DOHH2 (cell line): ENCODE results near the gene DNASE1.

ENCODE experiments used
- H3F3A ChIP-seq: fragments of 200-600 bp; sonication (generic), shearing (Covaris generic); 2 replicates; pipeline ENCODE4 v1.6.0; 2016; ENCODE audit warnings: antibody characterized with exemption, mild to moderate bottlenecking; ENCODE audit not compliant: control insufficient read depth, insufficient read depth
- H3K27ac ChIP-seq: fragments of 200-600 bp; sonication (generic); 2 replicates; pipeline ENCODE4 v1.5.1; 2014; ENCODE audit warnings: low read depth, mild to moderate bottlenecking, low read length, moderate library complexity
- H3K27me3 ChIP-seq: fragments of 200-600 bp; sonication (generic); 2 replicates; pipeline ENCODE4 v1.6.1; 2014; ENCODE audit warnings: mild to moderate bottlenecking, low read length, mixed read lengths; ENCODE audit not compliant: control insufficient read depth
- H3K36me3 ChIP-seq: fragments of 200-600 bp; sonication (generic); 2 replicates; pipeline ENCODE4 v1.6.1; 2014; ENCODE audit warnings: mild to moderate bottlenecking, low read length, moderate library complexity, mixed read lengths; ENCODE audit not compliant: control insufficient read depth
- H3K4me1 ChIP-seq: fragments of 200-600 bp; sonication (generic); 2 replicates; pipeline ENCODE4 v1.6.1; 2014; ENCODE audit warnings: mild to moderate bottlenecking, low read length, mixed read lengths; ENCODE audit not compliant: control insufficient read depth
- H3K4me2 ChIP-seq: fragments of 200-600 bp; sonication (generic); 2 replicates; pipeline ENCODE4 v1.6.0; 2014; ENCODE audit warnings: mild to moderate bottlenecking, low read length, moderate library complexity
- H3K4me3 ChIP-seq: fragments of 200-600 bp; sonication (generic); 2 replicates; pipeline ENCODE4 v1.5.1; 2014; ENCODE audit warnings: mild to moderate bottlenecking, low read length, mixed read lengths
- H3K79me2 ChIP-seq: fragments of 200-600 bp; sonication (generic); 2 replicates; pipeline ENCODE4 v1.6.1; 2014; ENCODE audit warnings: mild to moderate bottlenecking, low read length, mixed read lengths; ENCODE audit not compliant: control insufficient read depth
- H3K9me2 ChIP-seq: fragments of 200-600 bp; sonication (generic); replicated peaks from 2 replicates; pipeline ENCODE4 v1.6.1; 2014; ENCODE audit warnings: mild to moderate bottlenecking, low read length, mixed read lengths; ENCODE audit not compliant: control insufficient read depth
- H3K9me3 ChIP-seq: fragments of 200-600 bp; sonication (generic); 2 replicates; pipeline ENCODE4 v1.6.1; 2014; ENCODE audit warnings: antibody characterized with exemption, low read length, mixed read lengths; ENCODE audit not compliant: control insufficient read depth, insufficient read depth
- H4K20me1 ChIP-seq: fragments of 200-600 bp; sonication (generic); 2 replicates; pipeline ENCODE4 v1.6.0; 2014; ENCODE audit warnings: low read depth, mild to moderate bottlenecking, antibody characterized with exemption, low read length, moderate library complexity; ENCODE audit not compliant: control insufficient read depth, insufficient read depth
- EZH2phosphoT487 ChIP-seq: fragments of 200-600 bp; sonication (generic); IDR thresholded peaks from 2 replicates; pipeline ENCODE4 v1.6.1; 2017; ENCODE audit warnings: borderline replicate concordance, mild to moderate bottlenecking, antibody characterized with exemption, low read length, moderate library complexity, mixed read lengths
- TF ChIP-seq, protein P1 (sequence below): fragments of 200-600 bp; sonication (generic); IDR thresholded peaks from one replicate; pipeline ENCODE4 v1.5.1; 2014; ENCODE audit warnings: antibody characterized with exemption, mild to moderate bottlenecking, low read depth, low read length; ENCODE audit not compliant: poor library complexity, severe bottlenecking

The DNASE1 gene

DNA sequence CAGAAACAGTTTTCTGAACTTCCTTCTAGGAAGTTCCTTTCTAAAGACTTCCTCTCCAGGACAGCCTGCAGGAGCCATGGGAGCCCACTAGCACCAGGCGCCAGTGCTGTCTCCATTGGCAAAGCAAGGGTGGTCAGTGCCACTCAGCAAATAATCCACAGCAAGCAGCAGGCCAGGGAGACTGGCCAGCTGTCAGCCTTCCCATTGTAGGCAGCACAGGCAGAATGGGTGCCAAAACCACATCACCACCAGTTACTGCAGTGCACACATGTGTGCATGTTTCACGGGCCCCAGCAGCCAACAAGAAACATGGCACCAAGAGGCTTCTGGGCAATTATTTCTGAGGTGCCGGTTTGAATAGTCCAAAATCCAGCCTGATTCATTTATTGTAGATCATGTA is 26.7 kb downstream of the DNASE1 start:
- Histone ChIP-seq H3K36me3 (peaks cover 93% of the 10 kb centered on the region), H3K4me2 (no peak overlapping the region), H3K9me2 (no peaks in the 10 kb centered on the region), H3K9me3 (no peaks in the 10 kb centered on the region), H3F3A (no peaks in the 10 kb centered on the region), H4K20me1 (no peaks in the 10 kb centered on the region), H3K4me3 (no peak overlapping the region), H3K27me3 (no peaks in the 10 kb centered on the region), H3K27ac (no peak overlapping the region), H3K4me1 (no peaks in the 10 kb centered on the region), H3K79me2 (peaks cover 6% of the 10 kb centered on the region; the same call in 1 of the 2 replicates)
- no peak for TF ChIP-seq EZH2phosphoT487
- TF ChIP-seq, protein P1, sequence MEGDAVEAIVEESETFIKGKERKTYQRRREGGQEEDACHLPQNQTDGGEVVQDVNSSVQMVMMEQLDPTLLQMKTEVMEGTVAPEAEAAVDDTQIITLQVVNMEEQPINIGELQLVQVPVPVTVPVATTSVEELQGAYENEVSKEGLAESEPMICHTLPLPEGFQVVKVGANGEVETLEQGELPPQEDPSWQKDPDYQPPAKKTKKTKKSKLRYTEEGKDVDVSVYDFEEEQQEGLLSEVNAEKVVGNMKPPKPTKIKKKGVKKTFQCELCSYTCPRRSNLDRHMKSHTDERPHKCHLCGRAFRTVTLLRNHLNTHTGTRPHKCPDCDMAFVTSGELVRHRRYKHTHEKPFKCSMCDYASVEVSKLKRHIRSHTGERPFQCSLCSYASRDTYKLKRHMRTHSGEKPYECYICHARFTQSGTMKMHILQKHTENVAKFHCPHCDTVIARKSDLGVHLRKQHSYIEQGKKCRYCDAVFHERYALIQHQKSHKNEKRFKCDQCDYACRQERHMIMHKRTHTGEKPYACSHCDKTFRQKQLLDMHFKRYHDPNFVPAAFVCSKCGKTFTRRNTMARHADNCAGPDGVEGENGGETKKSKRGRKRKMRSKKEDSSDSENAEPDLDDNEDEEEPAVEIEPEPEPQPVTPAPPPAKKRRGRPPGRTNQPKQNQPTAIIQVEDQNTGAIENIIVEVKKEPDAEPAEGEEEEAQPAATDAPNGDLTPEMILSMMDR, result no peak

DNA sequence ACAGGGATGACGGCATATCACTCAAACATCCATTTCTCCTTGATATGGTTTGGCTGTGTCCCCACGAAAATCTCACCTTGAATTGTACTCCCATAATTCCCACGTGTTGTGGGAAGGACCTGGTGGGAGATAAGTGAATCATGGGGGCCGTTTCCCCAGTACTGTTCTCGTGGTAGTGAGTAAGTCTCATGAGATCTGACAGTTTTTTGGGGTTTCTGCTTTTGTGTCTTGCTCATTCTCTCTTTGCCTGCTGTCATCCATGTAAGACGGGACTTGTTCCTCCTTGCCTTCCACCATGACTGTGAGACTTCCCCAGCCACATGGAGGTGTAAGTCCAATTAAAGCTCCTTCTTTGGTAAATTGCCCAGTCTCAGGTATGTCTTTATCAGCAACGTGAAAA is 32.5 kb downstream of the DNASE1 start:
- Histone ChIP-seq H3K4me2 (no peak overlapping the region), H3K4me3 (no peak overlapping the region), H3F3A (no peaks in the 10 kb centered on the region), H3K27ac (no peak overlapping the region), H4K20me1 (peaks cover 4% of the 10 kb centered on the region; the same call in 1 of the 2 replicates), H3K4me1 (0 out of 2 replicates have a peak, but pooled peaks cover 3% of the 10 kb centered on the region), H3K9me3 (no peaks in the 10 kb centered on the region), H3K27me3 (no peaks in the 10 kb centered on the region), H3K9me2 (no peaks in the 10 kb centered on the region), H3K36me3 (peaks cover 90% of the 10 kb centered on the region), H3K79me2 (peaks cover 23% of the 10 kb centered on the region)
- TF ChIP-seq, protein P1, result no peak
- TF ChIP-seq EZH2phosphoT487, result no peak

DNA sequence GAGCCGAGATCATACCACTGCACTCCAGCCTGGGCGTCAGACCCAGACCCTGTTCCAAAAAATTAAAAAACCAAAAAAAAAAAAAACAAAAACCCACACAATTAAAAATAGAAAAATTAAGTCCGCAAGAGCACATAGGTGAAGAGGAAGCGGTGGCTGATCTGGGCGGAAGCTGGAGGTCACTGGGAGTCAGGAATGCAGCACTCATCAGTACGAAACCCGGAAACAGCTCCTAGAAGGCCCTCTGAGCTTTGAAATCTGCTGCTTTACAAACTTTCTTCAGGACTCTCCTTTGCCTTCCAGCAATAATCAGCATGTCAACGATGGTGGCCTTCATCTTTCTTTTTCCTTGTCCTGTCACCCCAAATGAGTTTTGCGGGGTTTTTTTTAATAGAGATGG is 33.3 kb downstream of the DNASE1 start:
- H3K4me2 ChIP-seq, result no peak overlapping the region
- H3K4me1 ChIP-seq, result 0 out of 2 replicates have a peak, but pooled peaks cover 3% of the 10 kb centered on the region
- H3K9me3 ChIP-seq, result no peaks in the 10 kb centered on the region
- H3K9me2 ChIP-seq, result no peaks in the 10 kb centered on the region
- H3K36me3 ChIP-seq, result peaks cover 82% of the 10 kb centered on the region
- H3F3A ChIP-seq, result no peaks in the 10 kb centered on the region
- peaks cover 26% of the 10 kb centered on the region for H3K79me2 ChIP-seq
- peaks cover 4% of the 10 kb centered on the region; the same call in 1 of the 2 replicates for H4K20me1 ChIP-seq
- no peak overlapping the region for H3K4me3 ChIP-seq
- H3K27ac ChIP-seq, result no peak overlapping the region
- TF ChIP-seq, protein P1, result no peak
- H3K27me3 ChIP-seq, result no peaks in the 10 kb centered on the region

DNA sequence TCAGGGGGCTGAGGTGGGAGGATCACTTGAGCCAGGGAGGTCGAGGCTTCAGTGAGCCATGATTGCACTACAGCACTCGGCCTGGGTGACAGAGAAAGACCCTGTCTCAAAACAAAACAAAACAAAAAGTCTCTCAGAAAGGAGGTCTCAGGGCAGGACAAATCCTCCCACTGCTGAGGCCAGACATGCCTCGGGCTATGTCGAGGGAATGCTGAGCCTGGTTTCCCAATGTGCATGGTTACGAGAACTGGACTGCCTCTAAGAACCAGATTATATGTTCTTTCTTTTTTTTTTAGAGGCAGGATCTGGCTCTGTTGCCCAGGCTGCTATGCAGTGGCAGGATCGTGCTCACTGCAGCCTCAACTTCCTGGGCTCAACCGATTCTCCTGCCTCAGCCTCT is 35.2 kb downstream of the DNASE1 start:
- peaks cover 8% of the 10 kb centered on the region; the same call in 1 of the 2 replicates for H4K20me1 ChIP-seq
- TF ChIP-seq, protein P1, result no peak
- TF ChIP-seq EZH2phosphoT487, result no peak
- no peaks in the 10 kb centered on the region for H3K27me3 ChIP-seq
- H3K9me3 ChIP-seq, result no peaks in the 10 kb centered on the region
- 0 out of 2 replicates have a peak, but pooled peaks cover 3% of the 10 kb centered on the region for H3K4me1 ChIP-seq
- H3K9me2 ChIP-seq, result no peaks in the 10 kb centered on the region
- H3K4me3 ChIP-seq, result no peak overlapping the region
- H3K4me2 ChIP-seq, result no peak overlapping the region
- peaks cover 76% of the 10 kb centered on the region for H3K36me3 ChIP-seq
- H3F3A ChIP-seq, result no peaks in the 10 kb centered on the region
- no peak overlapping the region for H3K27ac ChIP-seq
- peaks cover 44% of the 10 kb centered on the region for H3K79me2 ChIP-seq
